Activated CD8-positive, alpha-beta memory T cell treated with anti-CD3 and anti-CD28 coated beads for 1 hour (primary cell): Measurements from ENCODE around the gene CHD5.
A peak's percentile ranks its signal among the peaks of the same experiment; 100 is the strongest.

Experiments used
- DNase-seq, 2 donors: peaks; one replicate each; pipeline ENCODE4 v3.0.0-alpha.2; 2020; ENCODE audit warnings: low read depth in 1 of 2; ENCODE audit errors: extremely low read depth in 1 of 2

The CHD5 gene

DNA sequence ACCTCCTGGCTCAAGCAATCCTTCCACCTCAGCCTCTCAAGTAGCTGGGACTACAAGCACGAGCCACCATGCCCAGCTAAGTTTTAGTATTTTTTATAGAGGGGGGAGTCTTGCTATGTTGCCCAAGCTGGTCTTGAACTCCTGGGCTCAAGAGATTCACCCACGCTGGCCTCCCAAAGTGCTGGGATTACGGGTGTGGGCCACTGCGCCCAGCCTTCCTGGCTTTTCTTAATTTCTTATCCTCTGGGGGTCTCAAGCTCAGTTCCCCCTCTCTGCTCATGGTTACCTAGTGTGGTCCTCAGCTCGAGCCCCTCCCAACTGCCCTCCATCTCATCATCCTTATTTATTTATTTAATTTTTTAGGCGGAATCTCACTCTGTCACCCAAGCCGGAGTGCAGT, 22.1 kb upstream of the CHD5 start:
- no peak for DNase-seq

DNA sequence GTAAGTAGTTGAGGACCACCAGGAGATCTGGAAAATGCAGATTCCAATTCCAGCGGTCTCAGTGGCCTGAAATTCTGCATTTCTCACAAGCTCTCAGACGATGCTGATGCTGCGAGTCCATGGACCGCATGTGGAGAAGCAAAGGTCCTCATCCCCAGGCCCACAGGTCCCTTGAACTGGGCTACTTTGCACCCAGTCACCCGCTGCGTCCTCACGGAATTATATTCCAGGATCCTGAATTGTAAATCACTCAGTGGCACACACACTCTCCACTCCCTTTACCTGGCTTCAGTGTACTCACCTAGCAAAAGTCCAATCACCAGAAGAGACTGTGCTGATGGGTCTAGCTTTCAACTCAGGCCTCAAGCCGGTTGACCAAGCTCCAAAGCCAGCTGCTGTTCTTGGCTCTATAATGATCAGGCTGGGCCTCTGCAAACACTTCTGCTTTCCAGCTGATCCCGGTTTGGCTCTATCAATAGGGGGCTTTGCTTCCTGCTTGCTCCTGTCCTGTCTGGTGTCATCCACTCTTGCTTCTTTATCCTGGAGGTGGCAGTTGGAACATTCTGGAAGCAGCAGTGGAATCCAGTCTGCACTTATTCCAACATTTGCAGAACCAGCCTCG, 20.2 kb upstream of the CHD5 start:
- DNase-seq = no peak

GRCh38 chr1:6199298-6200187, 19.4 kb upstream of the CHD5 start, which contains the start of gene RPL22:
Gene RPL22 (minus strand): TSS chr1:6199595. CDS start chr1:6199573, 22 bp downstream.
- DNase-seq = peak; percentile 92 to 94

- DNase-seq = no peak
Observed at GRCh38 chr1:6198646-6199297, 18.7 kb upstream of the CHD5 start.

DNA sequence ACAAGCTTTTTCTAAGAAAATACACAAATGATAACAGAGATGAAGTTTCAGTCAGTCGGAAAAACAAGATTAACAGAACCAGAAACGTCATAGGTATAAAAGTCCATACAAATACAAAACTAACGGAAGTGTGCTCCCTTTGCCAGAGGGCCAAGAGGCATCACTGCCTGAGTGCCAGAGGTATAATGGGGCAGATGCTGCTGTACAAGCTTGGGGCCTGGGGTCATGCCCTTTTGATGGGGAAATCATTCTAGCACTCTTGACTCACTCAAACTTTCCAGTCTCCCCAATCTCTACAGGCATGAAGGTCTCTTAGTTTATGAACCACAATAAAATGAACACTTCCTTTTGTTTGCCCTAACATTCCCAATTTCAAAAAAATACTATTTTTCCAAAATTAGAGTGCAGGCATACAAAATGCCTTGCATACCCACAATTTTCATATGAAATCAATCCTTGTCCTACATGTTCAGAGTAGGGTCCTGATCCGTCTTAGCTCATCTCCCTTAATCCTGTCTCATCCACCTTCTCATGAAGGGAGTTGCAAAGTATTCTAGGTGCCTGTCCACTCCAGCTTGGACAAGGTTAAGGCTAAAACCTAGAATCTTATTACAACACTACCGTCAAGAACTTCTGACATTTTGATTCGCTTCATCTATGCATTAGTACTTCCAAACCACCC, 17.8 kb upstream of the CHD5 start:
- no peak for DNase-seq

GRCh38 chr1:6191968-6192367, 11.8 kb upstream of the CHD5 start:
- no peak for DNase-seq

DNA sequence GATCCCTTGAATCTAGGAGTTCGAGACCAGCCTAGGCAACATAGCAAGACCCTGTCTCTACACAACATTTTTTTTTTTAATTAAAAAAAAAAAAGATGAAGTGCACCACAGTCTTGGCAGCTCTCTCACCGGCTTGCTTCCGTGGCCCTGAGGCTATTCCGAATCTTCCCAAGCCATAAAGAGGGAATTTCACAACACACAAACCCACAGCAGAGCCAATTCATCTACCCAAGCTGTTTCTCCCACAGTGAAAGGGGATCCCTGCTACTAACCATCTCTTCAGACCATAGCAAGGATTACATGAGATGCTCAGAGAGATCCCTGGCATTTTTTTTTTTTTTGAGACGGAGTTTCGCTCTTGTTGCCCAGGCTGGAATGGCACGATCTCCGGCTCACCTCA, 8.3 kb upstream of the CHD5 start:
- no peak for DNase-seq

DNA sequence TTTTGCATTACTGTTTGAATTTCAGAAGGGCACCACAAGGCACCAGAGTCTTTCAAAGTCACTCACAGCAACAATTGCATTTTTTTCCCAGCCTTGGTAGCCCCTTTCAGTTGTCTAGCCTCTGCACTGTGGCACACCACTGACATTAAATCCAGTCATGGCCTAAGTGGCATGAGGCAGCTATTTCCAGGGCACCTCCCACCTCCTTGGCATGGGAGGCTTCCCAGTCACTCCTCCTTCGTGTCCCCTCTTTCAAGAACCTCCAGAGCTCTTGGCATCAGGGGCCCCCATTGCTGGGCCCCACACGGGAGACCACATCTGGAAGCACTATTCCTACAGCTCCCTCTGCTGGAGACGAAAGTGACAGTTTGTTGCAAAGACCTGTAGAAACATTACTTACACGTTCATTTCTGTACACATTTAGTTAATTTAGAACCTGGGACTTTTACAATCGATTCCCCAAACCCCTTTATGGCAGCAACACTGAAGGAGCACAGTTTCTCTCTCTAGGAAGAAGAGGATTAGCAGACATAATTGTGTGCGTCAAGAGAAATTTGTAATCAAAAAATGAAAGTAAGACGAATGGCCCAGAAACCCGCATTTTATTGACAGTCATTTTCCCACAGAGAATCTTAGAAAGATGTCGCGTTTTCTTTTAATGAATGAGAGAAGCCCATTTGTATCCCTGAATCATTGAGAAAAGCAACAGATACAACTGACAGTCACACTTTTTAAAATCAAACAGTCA, 5.7 kb upstream of the CHD5 start:
- no peak for DNase-seq

- DNase-seq = no peak
Observed at GRCh38 chr1:6185151-6185550, 5.0 kb upstream of the CHD5 start.

- no peak for DNase-seq
Observed at GRCh38 chr1:6184083-6184783, 4.1 kb upstream of the CHD5 start.

GRCh38 chr1:6183520-6183989, 3.4 kb upstream of the CHD5 start:
- no peak for DNase-seq

GRCh38 chr1:6181347-6181770, 1.2 kb upstream of the CHD5 start:
- DNase-seq = no peak

- no peak for DNase-seq
Observed at GRCh38 chr1:6180707-6181311, 688 bp upstream of the CHD5 start.

- DNase-seq = no peak
Observed at GRCh38 chr1:6179564-6180175, 451 bp downstream of the CHD5 start.

DNA sequence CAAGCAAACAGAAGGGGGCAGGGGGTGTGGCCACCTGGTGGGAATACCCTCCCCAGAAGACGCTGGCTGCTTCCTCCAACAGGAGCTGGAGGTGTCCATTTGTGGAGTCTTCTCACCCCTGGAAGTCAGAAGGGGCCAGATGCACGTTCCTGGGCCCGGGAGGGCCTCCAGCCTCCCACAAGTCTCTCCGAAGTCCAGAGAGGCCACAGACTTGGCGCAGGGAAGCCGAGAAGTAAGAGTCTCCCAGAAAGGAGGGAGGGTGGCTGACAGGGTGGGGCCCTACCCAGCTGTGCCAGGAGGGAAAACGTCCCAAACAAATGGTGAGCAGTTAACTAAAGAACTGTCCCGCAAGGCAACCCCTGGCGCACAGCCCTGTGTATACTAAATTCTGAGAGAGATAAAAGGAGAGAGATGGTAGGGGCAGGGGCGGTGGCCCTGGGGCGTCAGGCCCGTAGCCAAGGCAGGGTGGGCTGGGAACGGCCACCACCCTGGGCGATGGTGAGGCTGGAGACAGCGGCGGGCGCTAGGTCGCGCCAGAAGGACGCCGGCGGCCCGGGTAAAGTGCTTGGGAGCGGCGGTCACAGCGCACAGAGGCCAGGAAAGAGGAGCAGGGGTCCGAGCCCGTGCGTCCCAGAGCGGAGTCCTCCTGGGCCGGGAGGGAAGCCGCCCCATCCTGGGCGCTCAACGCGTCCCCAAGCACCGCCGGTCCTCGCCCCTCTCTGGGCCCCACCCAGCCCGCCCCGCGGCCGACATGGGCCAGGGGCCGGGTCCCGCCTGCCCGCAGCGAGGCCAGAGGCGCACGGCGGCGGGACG, 1.2 kb downstream of the CHD5 start:
- no peak for DNase-seq

GRCh38 chr1:6177681-6178380, 2.3 kb downstream of the CHD5 start:
- DNase-seq = no peak

DNA sequence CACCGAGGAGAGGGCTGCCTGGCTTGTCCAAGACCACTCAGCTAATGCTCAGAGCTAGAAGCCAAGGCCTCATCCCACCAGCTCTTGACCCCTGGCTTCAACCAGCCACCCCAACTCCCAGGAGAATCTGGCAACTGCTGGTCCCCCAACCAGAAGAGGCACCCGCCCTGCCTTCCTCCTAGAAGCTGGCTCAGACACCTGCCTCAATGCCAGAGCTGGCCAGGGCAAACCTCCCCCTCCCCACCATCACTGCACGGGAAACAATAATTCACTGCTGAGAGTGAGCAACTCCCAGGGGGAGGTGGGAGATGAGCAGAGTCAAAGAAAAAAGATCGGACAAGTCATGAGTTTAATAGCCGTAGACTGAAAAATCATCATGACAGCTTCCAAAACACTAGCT, 3.3 kb downstream of the CHD5 start:
- no peak for DNase-seq
